Hepatocyte (in vitro differentiated cells): ENCODE results near the gene PTTG1. TPM values are rescaled to one million over a fixed set of nuclear protein-coding genes. Genes with fewer than 3 reads are reported as not detected.

Source experiments
- DNase-seq: peaks from one replicate; pipeline ENCODE4 v3.0.0-alpha.2; 2016; ENCODE audit warnings: low spot score
- H2AFZ ChIP-seq: fragments of 200-600 bp; sonication (generic); 2 replicates; pipeline ENCODE4 v1.6.0; 2016; ENCODE audit warnings: antibody characterized with exemption, mild to moderate bottlenecking
- H3K27ac ChIP-seq: fragments of 200-600 bp; sonication (generic); 2 replicates; pipeline ENCODE4 v1.5.1; 2016; ENCODE audit warnings: mild to moderate bottlenecking
- H3K27me3 ChIP-seq: fragments of 200-600 bp; sonication (generic); 2 replicates; pipeline ENCODE4 v1.6.1; 2016
- H3K36me3 ChIP-seq: fragments of 200-600 bp; sonication (generic); replicated peaks from 2 replicates; pipeline ENCODE4 v1.5.1; 2016; ENCODE audit warnings: low read depth; ENCODE audit not compliant: insufficient read depth
- H3K4me1 ChIP-seq: fragments of 200-600 bp; sonication (generic); 2 replicates; pipeline ENCODE4 v1.5.1; 2016; ENCODE audit warnings: mild to moderate bottlenecking, moderate library complexity; ENCODE audit not compliant: insufficient read depth
- H3K4me2 ChIP-seq: fragments of 200-600 bp; sonication (generic); 2 replicates; pipeline ENCODE4 v1.6.0; 2016
- H3K4me3 ChIP-seq: fragments of 200-600 bp; sonication (generic); 2 replicates; pipeline ENCODE4 v1.5.1; 2016; ENCODE audit warnings: mild to moderate bottlenecking
- H3K79me2 ChIP-seq: fragments of 200-600 bp; sonication (generic); 2 replicates; pipeline ENCODE4 v1.6.0; 2017; ENCODE audit warnings: mild to moderate bottlenecking
- H3K9me2 ChIP-seq: fragments of 200-600 bp; sonication (generic); replicated peaks from 2 replicates; pipeline ENCODE4 v1.6.0; 2017; ENCODE audit warnings: mild to moderate bottlenecking; ENCODE audit not compliant: insufficient read depth
- H3K9me3 ChIP-seq: fragments of 200-600 bp; sonication (generic); 2 replicates; pipeline ENCODE4 v1.5.1; 2016; ENCODE audit warnings: low read depth, mild to moderate bottlenecking
- H4K20me1 ChIP-seq: fragments of 200-600 bp; sonication (generic); 2 replicates; pipeline ENCODE4 v1.6.0; 2016; ENCODE audit warnings: mild to moderate bottlenecking; ENCODE audit not compliant: insufficient read depth, poor library complexity, severe bottlenecking
- EZH2 ChIP-seq: fragments of 200-600 bp; sonication (generic); IDR thresholded peaks from 2 replicates; pipeline ENCODE4 v1.6.1; 2016; ENCODE audit warnings: antibody characterized with exemption, mild to moderate bottlenecking, borderline replicate concordance
- EZH2phosphoT487 ChIP-seq: fragments of 200-600 bp; sonication (generic); IDR thresholded peaks from one replicate; pipeline ENCODE4 v1.6.1; 2018; ENCODE audit warnings: antibody characterized with exemption, mild to moderate bottlenecking, low read depth, moderate library complexity; ENCODE audit not compliant: unreplicated experiment, severe bottlenecking
- WGBS: methylation state at CpG from one replicate; pipeline ENCODE4 v1.1.6; 2016; ENCODE audit warnings: low lambda C conversion rate; ENCODE audit errors: missing lambda C conversion rate; 5-methylcytosine and 5-hydroxymethylcytosine counted together
- polyA plus RNA-seq: library from polyadenylated mRNA; unstranded; fragments of >200 nt; fragmentation: Nextera tagmentation; extraction: Ambion mirVana; gene quantifications from 2 replicates; pipeline ENCODE4 v1.2.1, GENCODE V29; 2016
- total RNA-seq: library from RNA; depleted of rRNA; stranded (reverse); fragments of >200 nt; gene quantifications from 2 replicates; pipeline ENCODE4 v1.2.3, GENCODE V29; 2014
- TF ChIP-seq, protein P1 (sequence below): fragments of 200-600 bp; sonication (generic); IDR thresholded peaks from 2 replicates; pipeline ENCODE4 v1.5.1; 2016; ENCODE audit warnings: antibody characterized with exemption, mild to moderate bottlenecking; ENCODE audit not compliant: poor library complexity

Gene PTTG1
- total and polyA plus RNA-seq, 2 experiments from 2014 or later = 18.8 to 49.2 TPM

DNA sequence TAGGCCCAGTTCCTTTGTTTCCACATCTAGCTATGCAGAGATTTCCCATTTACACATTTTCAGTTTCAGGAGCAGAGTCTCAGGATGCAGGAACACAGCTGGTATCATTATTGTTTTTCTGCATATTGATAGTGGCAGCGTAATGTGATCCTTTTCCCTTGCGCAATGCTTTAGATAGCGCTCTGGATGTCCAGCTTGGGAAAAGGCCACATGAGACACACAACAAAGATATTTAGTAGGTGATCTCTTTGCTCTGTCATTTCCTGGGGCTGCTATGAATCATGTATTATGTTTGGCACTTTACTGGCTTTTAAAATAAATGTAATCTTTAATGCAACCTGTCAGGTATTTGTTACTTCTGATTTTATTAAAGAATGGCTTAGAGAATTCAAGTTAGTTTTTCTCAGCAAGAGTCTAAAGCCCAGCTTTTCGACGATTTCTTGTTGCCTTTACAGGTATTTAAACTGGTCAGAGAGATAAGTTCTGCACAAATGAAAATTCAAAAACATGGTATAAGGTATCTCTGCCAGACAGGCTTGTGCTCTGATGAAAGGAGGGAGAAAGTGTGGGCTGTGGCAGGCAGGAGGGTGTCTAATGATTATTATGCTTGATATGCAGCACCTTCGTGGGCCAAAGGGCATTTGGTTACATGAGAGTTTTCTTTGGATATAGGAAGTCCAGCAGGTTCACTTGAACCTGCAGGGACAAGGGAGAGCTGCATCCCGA, 42.2 kb downstream of the PTTG1 start:
- no peak for DNase-seq
- Histone ChIP-seq H3K27me3 (no peaks in the 10 kb centered on the region), H3K9me3 (no peaks in the 10 kb centered on the region), H3K4me1 (peaks cover 34% of the 10 kb centered on the region), H4K20me1 (no peaks in the 10 kb centered on the region), H3K9me2 (no peaks in the 10 kb centered on the region), H3K4me2 (no peak overlapping the region), H3K27ac (no peak overlapping the region), H3K4me3 (no peak overlapping the region), H3K79me2 (no peaks in the 10 kb centered on the region), H2AFZ (no peak overlapping the region), H3K36me3 (no peaks in the 10 kb centered on the region)
- TF ChIP-seq EZH2 = no peak
- no peak for TF ChIP-seq EZH2phosphoT487
- TF ChIP-seq, protein P1, sequence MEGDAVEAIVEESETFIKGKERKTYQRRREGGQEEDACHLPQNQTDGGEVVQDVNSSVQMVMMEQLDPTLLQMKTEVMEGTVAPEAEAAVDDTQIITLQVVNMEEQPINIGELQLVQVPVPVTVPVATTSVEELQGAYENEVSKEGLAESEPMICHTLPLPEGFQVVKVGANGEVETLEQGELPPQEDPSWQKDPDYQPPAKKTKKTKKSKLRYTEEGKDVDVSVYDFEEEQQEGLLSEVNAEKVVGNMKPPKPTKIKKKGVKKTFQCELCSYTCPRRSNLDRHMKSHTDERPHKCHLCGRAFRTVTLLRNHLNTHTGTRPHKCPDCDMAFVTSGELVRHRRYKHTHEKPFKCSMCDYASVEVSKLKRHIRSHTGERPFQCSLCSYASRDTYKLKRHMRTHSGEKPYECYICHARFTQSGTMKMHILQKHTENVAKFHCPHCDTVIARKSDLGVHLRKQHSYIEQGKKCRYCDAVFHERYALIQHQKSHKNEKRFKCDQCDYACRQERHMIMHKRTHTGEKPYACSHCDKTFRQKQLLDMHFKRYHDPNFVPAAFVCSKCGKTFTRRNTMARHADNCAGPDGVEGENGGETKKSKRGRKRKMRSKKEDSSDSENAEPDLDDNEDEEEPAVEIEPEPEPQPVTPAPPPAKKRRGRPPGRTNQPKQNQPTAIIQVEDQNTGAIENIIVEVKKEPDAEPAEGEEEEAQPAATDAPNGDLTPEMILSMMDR = no peak
- 58% methylated on average over 7 of the region's 7 CpGs for WGBS

GRCh38 chr5:160464466-160464797, 42.8 kb downstream of the PTTG1 start:
- Histone ChIP-seq H3K36me3 (no peaks in the 10 kb centered on the region), H3K9me2 (no peaks in the 10 kb centered on the region), H3K4me1 (peaks cover 34% of the 10 kb centered on the region), H2AFZ (no peak overlapping the region), H3K4me3 (no peak overlapping the region), H3K79me2 (no peaks in the 10 kb centered on the region), H3K4me2 (no peak overlapping the region), H3K9me3 (no peaks in the 10 kb centered on the region), H4K20me1 (no peaks in the 10 kb centered on the region), H3K27me3 (no peaks in the 10 kb centered on the region), H3K27ac (no peak overlapping the region)
- TF ChIP-seq, protein P1 = no peak
- no peak for TF ChIP-seq EZH2phosphoT487
- TF ChIP-seq EZH2 = no peak
- DNase-seq = no peak
- WGBS = 61% methylated on average over 4 of the region's 4 CpGs

DNA sequence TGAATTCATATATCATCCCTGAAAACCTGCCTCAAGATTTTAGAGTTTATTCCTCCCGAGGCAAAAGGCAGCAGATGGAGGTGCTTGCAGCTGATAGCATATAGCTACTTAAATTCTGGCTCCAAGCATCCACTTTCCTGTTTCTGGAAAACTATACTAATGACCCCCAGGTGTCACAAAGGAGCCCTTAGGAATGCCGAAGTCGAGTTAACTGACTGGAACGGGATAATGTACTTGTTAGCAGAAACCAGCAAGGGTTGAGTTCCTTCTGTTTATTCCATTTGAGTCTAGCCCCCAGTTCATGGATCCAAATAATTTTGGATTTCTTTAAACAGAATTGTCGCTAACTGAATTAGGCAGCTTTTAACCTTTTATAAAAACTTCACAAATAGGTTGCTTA, 44.5 kb downstream of the PTTG1 start:
- Histone ChIP-seq H3K79me2 (no peaks in the 10 kb centered on the region), H3K4me2 (no peak overlapping the region), H3K9me2 (no peaks in the 10 kb centered on the region), H3K4me1 (peaks cover 43% of the 10 kb centered on the region), H3K36me3 (no peaks in the 10 kb centered on the region), H3K9me3 (no peaks in the 10 kb centered on the region), H3K27me3 (no peaks in the 10 kb centered on the region), H3K27ac (peak overlapping the region; percentile 68), H4K20me1 (no peaks in the 10 kb centered on the region), H2AFZ (no peak overlapping the region), H3K4me3 (no peak overlapping the region)
- DNase-seq = no peak
- WGBS = 51% methylated on average over 5 of the region's 5 CpGs
- TF ChIP-seq EZH2phosphoT487 = no peak
- TF ChIP-seq EZH2 = no peak
- TF ChIP-seq, protein P1 = no peak
